ES-I3 (cell line): ENCODE measurements around the gene ARNT2.

Experiments used
- H3K36me3 ChIP-seq: 2 replicates; pipeline ENCODE4 v1.6.1; 2013; ENCODE audit warnings: mild to moderate bottlenecking, low read length, control low read depth, moderate library complexity; ENCODE audit not compliant: insufficient read depth
- H3K4me1 ChIP-seq: 2 replicates; pipeline ENCODE4 v1.6.1; 2013; ENCODE audit warnings: mild to moderate bottlenecking, control low read depth, low read length; ENCODE audit not compliant: insufficient read depth
- H3K9ac ChIP-seq: 2 replicates; pipeline ENCODE4 v1.6.1; 2013; ENCODE audit warnings: low read depth, mild to moderate bottlenecking, low read length, moderate library complexity
- H3K9me3 ChIP-seq: 2 replicates; pipeline ENCODE4 v1.6.1; 2013; ENCODE audit warnings: mild to moderate bottlenecking, low read length, moderate library complexity; ENCODE audit not compliant: control insufficient read depth, insufficient read depth

The ARNT2 gene

GRCh38 chr15:80420658-80421057 lies 16.5 kb downstream of the ARNT2 start:
- Histone ChIP-seq H3K9me3 (no peaks in the 10 kb centered on the region), H3K4me1 (no peaks in the 10 kb centered on the region), H3K9ac (no peak overlapping the region), H3K36me3 (no peaks in the 10 kb centered on the region)

- Histone ChIP-seq H3K9me3 (no peaks in the 10 kb centered on the region), H3K9ac (no peak overlapping the region), H3K36me3 (no peaks in the 10 kb centered on the region), H3K4me1 (no peaks in the 10 kb centered on the region)
These were observed 19.0 kb downstream of the ARNT2 start for GRCh38 chr15:80423215-80423614.

- Histone ChIP-seq H3K4me1 (no peaks in the 10 kb centered on the region), H3K9me3 (no peaks in the 10 kb centered on the region), H3K9ac (no peak overlapping the region), H3K36me3 (no peaks in the 10 kb centered on the region)
These were observed 20.2 kb downstream of the ARNT2 start for GRCh38 chr15:80424381-80424780.

GRCh38 chr15:80426316-80426715 lies 22.1 kb downstream of the ARNT2 start:
- Histone ChIP-seq H3K9ac (no peak overlapping the region), H3K4me1 (no peaks in the 10 kb centered on the region; the same call in 1 of the 2 replicates), H3K36me3 (no peaks in the 10 kb centered on the region), H3K9me3 (no peaks in the 10 kb centered on the region)

- Histone ChIP-seq H3K4me1 (no peaks in the 10 kb centered on the region; the same call in 1 of the 2 replicates), H3K36me3 (no peaks in the 10 kb centered on the region), H3K9me3 (no peaks in the 10 kb centered on the region), H3K9ac (no peak overlapping the region)
These were observed 25.8 kb downstream of the ARNT2 start for GRCh38 chr15:80429964-80430363.

GRCh38 chr15:80431635-80432344 lies 27.6 kb downstream of the ARNT2 start:
- H3K9ac ChIP-seq = no peak overlapping the region
- H3K36me3 ChIP-seq = no peaks in the 10 kb centered on the region
- no peaks in the 10 kb centered on the region; the same call in 1 of the 2 replicates for H3K4me1 ChIP-seq
- no peaks in the 10 kb centered on the region for H3K9me3 ChIP-seq

GRCh38 chr15:80432345-80432702 lies 28.1 kb downstream of the ARNT2 start:
- Histone ChIP-seq H3K9me3 (no peaks in the 10 kb centered on the region), H3K9ac (no peak overlapping the region), H3K36me3 (no peaks in the 10 kb centered on the region), H3K4me1 (no peaks in the 10 kb centered on the region; the same call in 1 of the 2 replicates)

- Histone ChIP-seq H3K4me1 (no peaks in the 10 kb centered on the region; the same call in 1 of the 2 replicates), H3K36me3 (no peaks in the 10 kb centered on the region), H3K9me3 (no peaks in the 10 kb centered on the region), H3K9ac (no peak overlapping the region)
These were observed 29.7 kb downstream of the ARNT2 start for GRCh38 chr15:80433836-80434235.

- Histone ChIP-seq H3K9ac (no peak overlapping the region), H3K36me3 (no peaks in the 10 kb centered on the region), H3K4me1 (no peaks in the 10 kb centered on the region; the same call in 1 of the 2 replicates), H3K9me3 (no peaks in the 10 kb centered on the region)
These were observed 30.9 kb downstream of the ARNT2 start for GRCh38 chr15:80434926-80435720.

GRCh38 chr15:80436511-80437307 lies 32.5 kb downstream of the ARNT2 start:
- Histone ChIP-seq H3K36me3 (no peaks in the 10 kb centered on the region), H3K4me1 (no peaks in the 10 kb centered on the region), H3K9ac (no peak overlapping the region), H3K9me3 (no peaks in the 10 kb centered on the region)

- Histone ChIP-seq H3K36me3 (no peaks in the 10 kb centered on the region), H3K9me3 (no peaks in the 10 kb centered on the region), H3K9ac (no peak overlapping the region), H3K4me1 (no peaks in the 10 kb centered on the region)
These were observed 33.2 kb downstream of the ARNT2 start for GRCh38 chr15:80437334-80437891.

GRCh38 chr15:80439140-80439539 lies 35.0 kb downstream of the ARNT2 start:
- Histone ChIP-seq H3K36me3 (no peaks in the 10 kb centered on the region), H3K4me1 (no peaks in the 10 kb centered on the region), H3K9ac (no peak overlapping the region), H3K9me3 (no peaks in the 10 kb centered on the region)

GRCh38 chr15:80440024-80440423 lies 35.8 kb downstream of the ARNT2 start:
- H3K4me1 ChIP-seq = no peaks in the 10 kb centered on the region
- no peak overlapping the region for H3K9ac ChIP-seq
- H3K36me3 ChIP-seq = no peaks in the 10 kb centered on the region
- H3K9me3 ChIP-seq = no peaks in the 10 kb centered on the region

GRCh38 chr15:80441041-80441440 lies 36.9 kb downstream of the ARNT2 start:
- H3K9ac ChIP-seq = no peak overlapping the region
- no peaks in the 10 kb centered on the region for H3K4me1 ChIP-seq
- H3K36me3 ChIP-seq = no peaks in the 10 kb centered on the region
- H3K9me3 ChIP-seq = no peaks in the 10 kb centered on the region
